Keratinocyte (primary cell): ENCODE results near the gene CABP2. TPM values are rescaled to one million over a fixed set of nuclear protein-coding genes. Genes with fewer than 3 reads are reported as not detected.
"Not testable (repeated sequence)": the region's sequence is repeated elsewhere in the genome, so short reads cannot be mapped to it uniquely, and the experiment has no call there.

Experiments used
- DNase-seq: peaks from one replicate; pipeline ENCODE4 v3.0.0-alpha.2; 2011; ENCODE audit warnings: low read depth, missing footprints, low spot score
- FAIRE-seq: peaks from 2 replicates; lab custom pipeline; 2011; peaks lifted over from hg19 to GRCh38; lab: Jason Lieb, UNC
- H2AFZ ChIP-seq: 2 replicates; pipeline ENCODE4 v1.6.0; 2012; ENCODE audit warnings: low read length, control low read depth, inconsistent platforms; ENCODE audit not compliant: control insufficient read depth
- H3K27ac ChIP-seq: 2 replicates; pipeline ENCODE4 v1.5.1; 2011; ENCODE audit warnings: low read length; ENCODE audit not compliant: control insufficient read depth, insufficient read depth
- H3K27me3 ChIP-seq: 3 replicates; pipeline ENCODE4 v1.6.0; 2011; ENCODE audit warnings: low read length; ENCODE audit not compliant: control insufficient read depth, insufficient read depth; ENCODE audit errors: extremely low read depth
- H3K36me3 ChIP-seq, 2 experiments: 2 replicates in 1 of 2; 3 replicates in 1 of 2; pipeline ENCODE4 v1.5.1; 2011; ENCODE audit warnings: low read length in 2 of 2, mild to moderate bottlenecking in 1 of 2; ENCODE audit not compliant: control insufficient read depth in 2 of 2, insufficient read depth in 2 of 2; ENCODE audit errors: extremely low read depth in 1 of 2
- H3K4me1 ChIP-seq: 3 replicates; pipeline ENCODE4 v1.5.1; 2011; ENCODE audit warnings: low read length; ENCODE audit not compliant: control insufficient read depth, insufficient read depth; ENCODE audit errors: extremely low read depth
- H3K4me2 ChIP-seq: 3 replicates; pipeline ENCODE4 v1.6.0; 2011; ENCODE audit warnings: low read depth, low read length; ENCODE audit not compliant: control insufficient read depth, insufficient read depth; ENCODE audit errors: extremely low read depth
- H3K4me3 ChIP-seq, 3 experiments: fragments of 200-600 bp in 1 of 3; sonication (generic) in 1 of 3; 2 replicates in 2 of 3; 3 replicates in 1 of 3; pipeline ENCODE4 v1.5.1; 2011 to 2016; ENCODE audit warnings: low read length in 3 of 3, mild to moderate bottlenecking in 3 of 3, control low read depth in 2 of 3, inconsistent platforms in 1 of 3, low read depth in 1 of 3, mixed read lengths in 1 of 3, mixed run types in 1 of 3, moderate library complexity in 1 of 3; ENCODE audit not compliant: control insufficient read depth in 2 of 3, insufficient read depth in 2 of 3; ENCODE audit errors: extremely low read depth in 1 of 3
- H3K79me2 ChIP-seq: 2 replicates; pipeline ENCODE4 v1.6.0; 2012; ENCODE audit warnings: low read length; ENCODE audit not compliant: control insufficient read depth, insufficient read depth
- H3K9ac ChIP-seq: 3 replicates; pipeline ENCODE4 v1.6.0; 2011; ENCODE audit warnings: low read length; ENCODE audit not compliant: control insufficient read depth, insufficient read depth; ENCODE audit errors: extremely low read depth
- H3K9me1 ChIP-seq: 3 replicates; pipeline ENCODE4 v1.6.0; 2011; ENCODE audit warnings: low read length; ENCODE audit not compliant: control insufficient read depth, insufficient read depth; ENCODE audit errors: extremely low read depth
- H3K9me3 ChIP-seq: 2 replicates; pipeline ENCODE4 v1.5.1; 2012; ENCODE audit warnings: low read depth, low read length; ENCODE audit not compliant: control insufficient read depth
- H4K20me1 ChIP-seq: 3 replicates; pipeline ENCODE4 v1.6.0; 2011; ENCODE audit warnings: low read length; ENCODE audit not compliant: control insufficient read depth, insufficient read depth; ENCODE audit errors: extremely low read depth
- EZH2 ChIP-seq: IDR thresholded peaks from one replicate; pipeline ENCODE4 v1.6.1; 2012; ENCODE audit warnings: inconsistent platforms, mild to moderate bottlenecking, low read length, moderate library complexity
- dilution Hi-C: fragments of 300-500 bp; cut with MboI; formaldehyde crosslinking; loops from one replicate; pipeline ENCODE4 v1.7.0; 2020; ENCODE audit warnings: low sequenced_read_pairs; ENCODE audit not compliant: extremely low pct_ligation_motif_present
- polyA plus RNA-seq, 5 experiments: library from polyadenylated mRNA; depleted of rRNA in 3 of 5; stranded (reverse) in 3 of 5; stranded (forward) in 1 of 5; unstranded in 1 of 5; fragments of >200 nt; gene quantifications; 1 replicate in 1 of 5; 2 replicates in 3 of 5; 3 replicates in 1 of 5; pipeline versions ENCODE4 v1.2.1 to v1.2.3, GENCODE V29; 2011 to 2012; ENCODE audit warnings: missing spikeins in 2 of 5, low read depth in 1 of 5, low replicate concordance in 1 of 5
- TF ChIP-seq, protein P1 (sequence below), 3 experiments: IDR thresholded peaks in 1 of 3; conservative IDR thresholded peaks in 1 of 3; optimal IDR thresholded peaks in 1 of 3; 2 replicates in 2 of 3; 3 replicates in 1 of 3; pipeline versions ENCODE3 to v1.5.1; 2011; ENCODE audit warnings: low read length in 3 of 3, mild to moderate bottlenecking in 3 of 3, moderate library complexity in 2 of 3, control low read depth in 1 of 3, inconsistent platforms in 1 of 3; ENCODE audit not compliant: insufficient read depth in 2 of 3; ENCODE audit errors: extremely low read depth in 1 of 3

The CABP2 gene
- polyA plus RNA-seq, 1 donor (not counting 4 experiments of a cell fraction or from before 2014, with no cell fraction given), result not detected

DNA sequence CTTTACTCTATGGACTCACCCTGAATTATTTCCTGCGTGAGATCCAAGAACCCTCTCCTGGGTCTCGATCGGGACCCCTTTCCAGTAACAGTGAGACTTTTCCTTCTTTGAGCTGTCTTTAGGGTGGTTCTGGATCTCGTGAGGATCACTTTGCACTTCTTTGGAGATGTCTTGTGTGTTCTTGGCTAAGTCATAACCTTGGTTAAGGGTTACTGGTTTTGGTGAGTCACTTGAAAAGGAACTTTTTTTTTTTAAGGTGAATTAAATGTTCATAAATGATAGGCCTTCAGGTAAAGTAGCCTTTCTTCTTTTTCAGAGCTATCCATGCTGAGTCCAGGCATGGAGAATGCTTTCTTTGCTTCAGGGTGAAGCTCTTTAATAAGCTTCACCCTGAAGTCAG is 41.0 kb upstream of the CABP2 start:
- Histone ChIP-seq H3K27me3 (no peaks in the 10 kb centered on the region), H2AFZ (no peak overlapping the region), H3K9me3 (no peaks in the 10 kb centered on the region), H3K9ac (peak overlapping the region; percentile 33), H3K4me2 (peak overlapping the region; percentile 56), H3K27ac (peak overlapping the region; percentile 75), H3K4me1 (peaks cover 22% of the 10 kb centered on the region), H3K9me1 (no peaks in the 10 kb centered on the region), H4K20me1 (no peaks in the 10 kb centered on the region), H3K36me3 (no peaks in the 10 kb centered on the region), H3K79me2 (no peaks in the 10 kb centered on the region), H3K4me3 (peak overlapping the region in 1 of 3 experiments; percentile 10)
- FAIRE-seq (no peak), DNase-seq (no peak)
- dilution Hi-C loops, result no loop called here
- TF ChIP-seq, protein P1, sequence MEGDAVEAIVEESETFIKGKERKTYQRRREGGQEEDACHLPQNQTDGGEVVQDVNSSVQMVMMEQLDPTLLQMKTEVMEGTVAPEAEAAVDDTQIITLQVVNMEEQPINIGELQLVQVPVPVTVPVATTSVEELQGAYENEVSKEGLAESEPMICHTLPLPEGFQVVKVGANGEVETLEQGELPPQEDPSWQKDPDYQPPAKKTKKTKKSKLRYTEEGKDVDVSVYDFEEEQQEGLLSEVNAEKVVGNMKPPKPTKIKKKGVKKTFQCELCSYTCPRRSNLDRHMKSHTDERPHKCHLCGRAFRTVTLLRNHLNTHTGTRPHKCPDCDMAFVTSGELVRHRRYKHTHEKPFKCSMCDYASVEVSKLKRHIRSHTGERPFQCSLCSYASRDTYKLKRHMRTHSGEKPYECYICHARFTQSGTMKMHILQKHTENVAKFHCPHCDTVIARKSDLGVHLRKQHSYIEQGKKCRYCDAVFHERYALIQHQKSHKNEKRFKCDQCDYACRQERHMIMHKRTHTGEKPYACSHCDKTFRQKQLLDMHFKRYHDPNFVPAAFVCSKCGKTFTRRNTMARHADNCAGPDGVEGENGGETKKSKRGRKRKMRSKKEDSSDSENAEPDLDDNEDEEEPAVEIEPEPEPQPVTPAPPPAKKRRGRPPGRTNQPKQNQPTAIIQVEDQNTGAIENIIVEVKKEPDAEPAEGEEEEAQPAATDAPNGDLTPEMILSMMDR (optimal IDR thresholded peaks at IDR 0.05 in 1 of 3, IDR thresholded peaks at IDR 0.05 in 1 of 3, conservative IDR thresholded peaks at IDR 0.05 in 1 of 3; ENCODE audit: extremely low read depth in 1 of 3, insufficient read depth in 2 of 3, low read length in 3 of 3), result no peak
- no peak for TF ChIP-seq EZH2

DNA sequence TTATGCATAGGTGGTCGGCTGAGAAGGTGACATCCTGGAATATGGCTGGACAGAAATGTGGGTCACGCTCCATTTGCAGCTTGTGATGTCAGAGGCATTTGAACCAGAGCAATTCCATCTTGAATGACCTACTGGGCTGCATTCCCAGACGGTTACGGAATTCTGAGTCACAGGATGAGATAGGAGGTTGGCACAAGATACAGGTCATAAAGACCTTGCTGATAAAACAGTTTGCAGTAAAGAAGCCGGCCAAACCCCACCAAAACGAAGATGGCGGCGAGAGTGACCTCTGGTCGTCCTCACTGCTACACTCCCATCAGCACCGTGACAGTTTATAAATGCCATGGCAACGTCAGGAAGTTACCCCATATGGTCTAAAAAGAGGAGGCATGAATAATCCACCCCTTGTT is 40.5 kb upstream of the CABP2 start:
- Histone ChIP-seq H3K9ac (peak overlapping the region; percentile 33), H3K4me2 (peak overlapping the region; percentile 56), H3K27ac (peak overlapping the region; percentile 75), H3K4me1 (peaks cover 23% of the 10 kb centered on the region), H3K4me3 (peak overlapping the region in 1 of 3 experiments; percentile 33)
- FAIRE-seq, DNase-seq, H3K9me1 ChIP-seq, H3K36me3 ChIP-seq, H4K20me1 ChIP-seq, H2AFZ ChIP-seq, dilution Hi-C loops, H3K27me3 ChIP-seq, H3K79me2 ChIP-seq, H3K9me3 ChIP-seq: not testable (repeated sequence)
